NCI-H2107 (cell line): ENCODE results near the gene CD300LF.

ENCODE experiments used
- DNase-seq: peaks from one replicate; lab custom pipeline; 2025; lab: John Stamatoyannopoulos, UW

The CD300LF gene

GRCh38 chr17:74729866-74730265, 17.1 kb upstream of the CD300LF start:
- no peak for DNase-seq

GRCh38 chr17:74729368-74729767, 16.6 kb upstream of the CD300LF start:
- no peak for DNase-seq

DNA sequence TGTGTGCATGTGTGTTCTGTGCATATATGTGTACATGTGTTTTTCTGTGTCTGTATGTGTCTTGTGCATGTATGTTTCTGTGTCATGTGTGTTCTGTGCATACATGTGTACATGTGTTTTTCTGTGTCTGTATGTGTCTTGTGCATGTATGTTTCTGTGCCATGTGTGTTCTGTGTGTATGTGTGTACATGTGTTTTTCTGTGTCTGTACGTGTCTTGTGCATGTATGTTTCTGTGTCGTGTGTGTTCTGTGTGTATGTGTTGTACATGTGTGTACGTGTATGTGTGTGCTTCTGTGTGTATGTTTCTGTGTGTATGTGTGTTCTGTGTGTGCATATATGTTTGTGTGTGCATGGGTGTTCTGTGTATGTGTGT, 16.0 kb upstream of the CD300LF start:
- no peak for DNase-seq

DNA sequence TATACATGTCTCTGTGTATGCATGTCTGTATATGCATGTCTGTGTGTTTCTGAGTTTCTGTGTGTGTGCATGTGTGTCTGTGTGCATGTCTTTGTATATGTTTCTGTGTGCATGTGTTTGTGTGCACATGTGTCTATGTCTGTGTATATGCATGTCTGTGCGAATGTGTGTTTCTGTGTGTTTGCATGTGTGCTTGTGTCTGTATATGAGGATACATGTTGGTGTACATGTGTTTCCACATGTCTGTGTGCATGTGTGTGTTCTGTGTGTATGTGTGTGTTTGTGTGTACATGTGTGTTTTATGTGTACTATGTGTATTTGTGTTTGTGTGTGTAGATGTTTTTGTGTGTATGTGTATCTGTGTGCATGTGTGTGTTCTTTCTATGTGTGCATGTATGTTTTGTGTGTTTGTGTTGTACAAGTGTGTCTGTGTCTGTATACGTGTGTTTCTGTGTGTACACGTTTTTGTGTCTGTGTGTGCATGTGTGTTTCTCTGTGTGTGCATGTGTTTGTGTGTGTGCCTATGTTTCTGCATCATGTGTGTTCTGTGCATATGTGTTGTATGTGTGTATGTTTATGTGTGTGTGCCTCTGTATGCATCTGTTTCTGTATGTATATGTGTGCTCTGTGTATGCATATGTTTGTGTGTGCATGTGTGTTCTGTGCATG, 15.4 kb upstream of the CD300LF start:
- no peak for DNase-seq

- DNase-seq: no peak
These were observed 12.4 kb upstream of the CD300LF start for GRCh38 chr17:74725111-74725510.

GRCh38 chr17:74723891-74724290, 11.2 kb upstream of the CD300LF start:
- no peak for DNase-seq

DNA sequence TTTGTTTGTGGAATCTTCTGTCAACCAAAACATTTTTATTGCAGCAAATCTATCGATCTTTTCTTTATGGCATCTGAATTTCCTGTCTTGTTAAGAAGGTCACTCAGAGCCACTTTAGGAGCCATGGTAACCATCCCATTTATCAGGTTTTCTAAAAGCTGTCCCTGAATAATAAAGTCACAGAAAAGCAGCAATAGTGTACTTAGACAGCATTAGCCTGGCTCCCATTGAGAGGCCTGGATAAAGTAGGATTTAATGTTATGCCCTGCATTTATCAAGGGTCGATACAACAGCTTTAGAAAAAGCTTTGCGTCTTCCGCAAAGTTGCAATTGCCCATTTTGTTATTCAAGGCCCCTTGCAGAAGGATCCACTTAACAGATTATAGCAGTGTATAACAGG, 10.1 kb upstream of the CD300LF start:
- DNase-seq: no peak

GRCh38 chr17:74720506-74720905, 7.8 kb upstream of the CD300LF start:
- DNase-seq: no peak

DNA sequence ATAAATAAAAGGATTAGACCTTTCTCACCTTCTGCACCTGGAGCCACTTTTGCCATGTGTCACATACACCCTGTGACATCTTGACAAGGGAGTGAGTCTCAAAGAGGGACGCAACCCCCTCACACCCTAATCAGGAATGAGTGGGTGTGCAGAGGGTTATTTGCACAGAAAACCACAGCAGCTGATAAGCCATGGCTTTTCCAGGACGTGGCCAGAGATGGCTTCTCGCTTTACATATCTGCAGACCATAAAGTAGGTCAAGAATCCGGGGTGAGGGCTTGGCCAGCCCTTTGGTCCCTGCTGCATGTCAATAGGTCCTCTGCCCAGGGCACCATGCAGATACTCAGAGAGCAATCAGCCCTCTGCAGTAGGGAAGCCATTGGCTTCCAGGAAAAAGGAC, 2.4 kb upstream of the CD300LF start:
- DNase-seq: no peak

GRCh38 chr17:74713171-74713755, 540 bp upstream of the CD300LF start:
- DNase-seq: no peak

- DNase-seq: no peak
These were observed 422 bp downstream of the CD300LF start for GRCh38 chr17:74712301-74712700.

DNA sequence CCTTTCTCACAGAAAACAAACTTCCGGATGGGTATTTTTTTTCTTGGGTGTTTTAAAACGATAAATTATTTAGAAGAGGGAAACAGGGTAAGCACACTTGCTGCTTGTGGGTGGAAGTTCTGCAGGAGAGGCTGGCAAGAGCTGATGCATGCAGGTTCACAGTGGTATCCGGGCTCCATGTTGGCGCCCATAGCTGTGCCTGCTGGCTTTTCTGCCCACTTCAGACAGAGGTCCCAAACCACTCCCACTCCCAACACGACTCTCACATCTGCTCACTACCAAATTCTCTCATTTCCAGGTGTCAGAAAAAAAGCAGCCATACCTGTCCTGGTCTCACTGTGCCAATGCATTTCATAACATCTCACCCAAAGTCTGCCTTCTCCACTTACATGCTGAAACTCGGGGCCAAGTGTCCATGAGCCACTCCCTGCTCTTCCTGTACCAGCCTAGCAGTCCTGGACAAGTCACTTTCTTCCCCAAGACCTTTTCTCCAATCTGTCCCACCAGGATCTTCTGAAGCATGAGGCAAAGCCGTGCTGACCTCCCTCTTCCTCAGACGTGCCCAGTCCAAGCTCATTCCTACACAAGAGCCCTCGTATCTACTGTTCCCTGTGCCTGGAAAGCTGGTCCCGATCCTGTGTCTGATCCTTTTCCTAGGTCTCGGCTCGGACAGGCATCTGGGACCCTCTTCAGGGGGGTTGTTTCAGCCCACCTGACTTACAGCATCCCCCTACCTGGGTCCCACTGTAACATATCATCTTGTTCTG, 1.5 kb downstream of the CD300LF start:
- no peak for DNase-seq

- DNase-seq: no peak
These were observed 8.2 kb downstream of the CD300LF start for GRCh38 chr17:74704544-74704943.

DNA sequence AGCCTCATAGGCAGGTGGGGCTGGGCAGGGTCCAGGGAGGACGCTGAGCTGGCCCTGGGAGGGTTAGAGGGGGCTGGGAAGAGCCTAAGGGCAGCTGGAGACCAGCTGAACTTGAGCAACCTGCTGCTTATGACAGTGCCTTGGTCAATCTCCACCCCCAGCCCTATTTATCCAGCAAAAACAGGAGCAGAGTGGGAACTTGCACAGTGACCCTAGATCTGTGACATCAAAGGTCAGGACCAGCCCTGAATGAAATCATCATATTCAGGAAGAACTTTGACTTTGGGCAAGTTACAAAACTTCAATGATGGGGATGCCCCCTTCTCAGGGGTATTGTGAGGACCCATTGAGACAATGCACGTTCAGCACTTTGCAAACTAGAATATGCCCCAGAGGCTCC, 9.4 kb downstream of the CD300LF start:
- no peak for DNase-seq

DNA sequence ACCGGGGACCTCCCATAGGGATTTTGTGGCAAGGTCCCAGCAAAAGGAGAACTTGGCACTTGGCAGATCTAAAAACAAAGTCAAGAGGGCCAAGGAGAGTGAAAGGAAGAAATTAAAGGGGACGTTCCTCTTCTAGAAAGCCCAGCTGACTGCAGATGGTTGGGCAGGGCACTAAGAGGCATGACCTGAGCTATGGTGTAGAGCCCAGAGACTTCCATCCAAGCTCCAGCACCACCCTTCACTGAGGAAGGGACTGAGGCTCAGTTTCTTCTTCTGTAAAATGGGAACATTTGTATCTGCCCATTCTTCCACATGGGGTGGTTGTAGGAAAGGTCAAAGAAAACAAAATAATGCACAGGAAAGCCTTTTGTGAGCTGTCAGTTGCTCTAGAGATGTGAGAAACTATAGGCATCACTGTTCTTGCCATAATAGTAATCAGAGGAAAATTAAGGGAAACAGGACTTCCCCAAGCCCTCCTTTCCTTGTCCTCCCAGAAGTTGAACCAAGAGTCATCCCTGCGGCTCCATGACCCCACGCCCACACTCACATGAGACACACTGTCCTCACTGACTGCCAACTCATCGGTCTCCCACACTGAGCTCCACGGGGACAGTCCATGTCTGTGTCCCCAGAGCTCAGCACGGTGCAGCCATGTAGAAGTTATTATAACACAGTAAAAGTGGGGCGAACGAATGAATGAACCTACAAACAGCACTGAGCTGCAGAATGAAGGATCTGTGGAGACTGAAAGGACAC, 10.4 kb downstream of the CD300LF start:
- DNase-seq: no peak

GRCh38 chr17:74699236-74699635, 13.5 kb downstream of the CD300LF start:
- DNase-seq: no peak

DNA sequence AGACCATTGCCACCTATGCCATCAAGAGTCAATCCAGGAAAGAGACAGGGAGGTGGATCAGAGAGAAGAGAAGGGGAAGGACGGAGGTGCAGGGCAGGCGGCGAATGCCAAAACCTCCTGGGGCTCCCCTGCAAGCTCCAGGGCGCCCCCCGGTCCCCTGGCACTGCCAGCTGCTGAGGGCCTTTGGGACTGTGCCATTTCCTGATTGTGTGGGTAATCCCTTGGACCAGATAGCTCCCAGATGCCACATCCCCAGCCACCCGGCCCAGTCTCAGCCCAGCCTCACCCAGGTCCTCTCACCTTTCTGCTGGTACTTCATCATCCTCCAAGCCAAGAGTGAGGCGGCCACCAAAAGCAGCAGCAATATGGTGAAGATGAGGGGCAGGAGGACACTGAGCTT, 14.7 kb downstream of the CD300LF start:
- DNase-seq: no peak

GRCh38 chr17:74697515-74697914, 15.2 kb downstream of the CD300LF start:
- DNase-seq: no peak

- no peak for DNase-seq
These were observed 17.1 kb downstream of the CD300LF start for GRCh38 chr17:74695629-74696028.

DNA sequence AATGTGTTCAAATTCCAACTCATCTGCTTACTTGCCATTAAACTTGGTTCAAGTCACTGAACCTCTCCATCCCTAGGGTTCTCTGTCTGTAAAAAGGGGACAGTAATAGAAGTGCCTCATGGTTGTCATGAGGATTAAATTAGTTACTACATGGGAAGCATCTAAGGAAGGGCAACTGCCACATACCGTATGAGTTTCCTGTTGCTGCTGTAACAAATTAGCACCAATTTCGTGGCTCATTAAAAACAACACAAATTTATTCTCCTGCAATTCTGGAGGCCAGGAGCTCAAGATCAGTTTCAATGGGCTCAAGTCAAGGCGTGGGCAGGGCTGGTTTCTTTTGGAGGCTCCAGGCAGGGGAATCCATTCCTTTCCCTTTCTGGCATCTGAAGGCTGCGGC, 18.6 kb downstream of the CD300LF start:
- no peak for DNase-seq

GRCh38 chr17:74691151-74691550, 21.6 kb downstream of the CD300LF start:
- DNase-seq: no peak

DNA sequence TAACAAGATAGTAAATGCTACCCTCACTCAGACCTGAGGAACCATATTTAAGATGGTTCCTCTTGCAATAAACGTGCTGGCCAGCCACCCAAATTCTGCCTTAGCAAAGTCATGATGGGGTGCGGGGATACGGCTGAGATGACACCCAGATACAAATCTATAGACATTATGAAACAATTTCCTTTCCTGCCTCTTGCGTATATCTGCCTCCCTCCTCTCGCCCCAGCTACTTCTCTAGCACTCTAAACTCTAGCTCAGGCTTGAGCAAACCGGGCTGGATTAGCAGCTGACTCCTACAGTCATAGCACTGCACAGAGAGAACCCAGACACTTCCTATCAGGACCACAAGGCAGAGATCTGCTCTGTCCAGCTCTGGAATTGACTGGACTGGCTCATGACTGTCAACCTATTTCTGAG, 22.3 kb downstream of the CD300LF start:
- no peak for DNase-seq

DNA sequence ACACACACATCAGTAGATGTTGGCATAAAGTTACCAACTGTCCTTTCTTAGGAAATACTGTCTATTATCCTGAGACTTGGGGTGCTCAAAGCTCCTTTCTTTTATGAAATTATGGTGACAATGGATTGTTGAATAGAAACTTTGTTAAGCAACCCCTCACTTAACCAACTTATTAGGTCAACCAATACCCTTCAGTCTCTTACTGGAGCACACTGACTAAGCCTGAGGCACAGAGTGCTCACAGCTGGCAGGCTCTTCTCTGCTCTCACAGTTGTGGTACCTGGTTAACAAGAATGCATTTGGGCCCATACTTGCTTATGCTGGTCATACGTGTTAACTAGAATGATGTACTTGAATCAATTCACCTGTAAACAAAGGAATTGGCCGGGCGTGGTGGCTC, 24.8 kb downstream of the CD300LF start:
- DNase-seq: no peak
